Spleen (tissue), 7 donors: ENCODE measurements around the gene FBXL12.

ENCODE experiments used
- POLR2A ChIP-seq, 3 donors: fragments of 450-650 bp; IDR thresholded peaks; one replicate each; pipeline ENCODE4 v1.5.1; 2017; ENCODE audit warnings: antibody characterized with exemption in 3 of 3, mild to moderate bottlenecking in 1 of 3
- TF ChIP-seq, protein P1 (sequence below), 11 experiments: fragments of 200-600 bp in 7 of 11; fragments of 450-650 bp in 4 of 11; sonication (generic) in 4 of 11; IDR thresholded peaks in 8 of 11; conservative IDR thresholded peaks in 3 of 11; 1 replicate in 7 of 11; 2 replicates in 4 of 11; pipeline versions ENCODE4 v1.4.0 to v1.8.0; 2016 to 2021; ENCODE audit warnings: antibody characterized with exemption in 11 of 11, inconsistent platforms in 4 of 11, mild to moderate bottlenecking in 1 of 11
- donor health status: DM: no; HTN: no; CAD: no; lungs with moderate emphysema.
- donor health status: DM: no; HTN: no; CAD: no.
- donor health status: DM: no; HTN: no; CAD: no.

DNA sequence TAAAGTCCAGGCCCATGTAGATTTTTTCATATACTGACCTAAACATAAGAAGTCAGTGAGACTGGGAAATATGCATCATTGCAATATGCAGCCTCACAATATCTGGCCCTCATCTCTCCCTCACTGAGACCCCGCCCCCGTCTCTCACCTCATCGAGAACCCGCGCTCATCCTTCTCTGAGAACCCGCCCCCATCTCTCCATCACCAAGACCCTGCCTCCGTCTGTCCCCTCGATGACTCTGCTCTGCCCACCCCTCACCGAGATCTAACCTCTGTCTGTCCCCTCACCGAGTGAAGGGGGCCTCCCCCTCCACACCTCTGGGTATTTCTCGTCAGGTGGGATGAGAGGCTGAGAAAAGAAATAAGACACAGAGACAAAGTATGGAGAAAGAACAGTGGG lies 29.8 kb downstream of the FBXL12 start:
- TF ChIP-seq, protein P1, sequence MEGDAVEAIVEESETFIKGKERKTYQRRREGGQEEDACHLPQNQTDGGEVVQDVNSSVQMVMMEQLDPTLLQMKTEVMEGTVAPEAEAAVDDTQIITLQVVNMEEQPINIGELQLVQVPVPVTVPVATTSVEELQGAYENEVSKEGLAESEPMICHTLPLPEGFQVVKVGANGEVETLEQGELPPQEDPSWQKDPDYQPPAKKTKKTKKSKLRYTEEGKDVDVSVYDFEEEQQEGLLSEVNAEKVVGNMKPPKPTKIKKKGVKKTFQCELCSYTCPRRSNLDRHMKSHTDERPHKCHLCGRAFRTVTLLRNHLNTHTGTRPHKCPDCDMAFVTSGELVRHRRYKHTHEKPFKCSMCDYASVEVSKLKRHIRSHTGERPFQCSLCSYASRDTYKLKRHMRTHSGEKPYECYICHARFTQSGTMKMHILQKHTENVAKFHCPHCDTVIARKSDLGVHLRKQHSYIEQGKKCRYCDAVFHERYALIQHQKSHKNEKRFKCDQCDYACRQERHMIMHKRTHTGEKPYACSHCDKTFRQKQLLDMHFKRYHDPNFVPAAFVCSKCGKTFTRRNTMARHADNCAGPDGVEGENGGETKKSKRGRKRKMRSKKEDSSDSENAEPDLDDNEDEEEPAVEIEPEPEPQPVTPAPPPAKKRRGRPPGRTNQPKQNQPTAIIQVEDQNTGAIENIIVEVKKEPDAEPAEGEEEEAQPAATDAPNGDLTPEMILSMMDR (IDR thresholded peaks at IDR 0.05 in 8 of 11, conservative IDR thresholded peaks at IDR 0.05 in 3 of 11): no peak
- TF ChIP-seq POLR2A (IDR thresholded peaks at IDR 0.05): no peak
